ENCODE results near the gene AUTS2.

The AUTS2 gene

GRCh38 chr7:69959789-69960499 is 361.7 kb downstream of the AUTS2 start:
- DNase-seq: no peak

GRCh38 chr7:69961436-69961835 is 363.2 kb downstream of the AUTS2 start:
- DNase-seq: no peak

DNA sequence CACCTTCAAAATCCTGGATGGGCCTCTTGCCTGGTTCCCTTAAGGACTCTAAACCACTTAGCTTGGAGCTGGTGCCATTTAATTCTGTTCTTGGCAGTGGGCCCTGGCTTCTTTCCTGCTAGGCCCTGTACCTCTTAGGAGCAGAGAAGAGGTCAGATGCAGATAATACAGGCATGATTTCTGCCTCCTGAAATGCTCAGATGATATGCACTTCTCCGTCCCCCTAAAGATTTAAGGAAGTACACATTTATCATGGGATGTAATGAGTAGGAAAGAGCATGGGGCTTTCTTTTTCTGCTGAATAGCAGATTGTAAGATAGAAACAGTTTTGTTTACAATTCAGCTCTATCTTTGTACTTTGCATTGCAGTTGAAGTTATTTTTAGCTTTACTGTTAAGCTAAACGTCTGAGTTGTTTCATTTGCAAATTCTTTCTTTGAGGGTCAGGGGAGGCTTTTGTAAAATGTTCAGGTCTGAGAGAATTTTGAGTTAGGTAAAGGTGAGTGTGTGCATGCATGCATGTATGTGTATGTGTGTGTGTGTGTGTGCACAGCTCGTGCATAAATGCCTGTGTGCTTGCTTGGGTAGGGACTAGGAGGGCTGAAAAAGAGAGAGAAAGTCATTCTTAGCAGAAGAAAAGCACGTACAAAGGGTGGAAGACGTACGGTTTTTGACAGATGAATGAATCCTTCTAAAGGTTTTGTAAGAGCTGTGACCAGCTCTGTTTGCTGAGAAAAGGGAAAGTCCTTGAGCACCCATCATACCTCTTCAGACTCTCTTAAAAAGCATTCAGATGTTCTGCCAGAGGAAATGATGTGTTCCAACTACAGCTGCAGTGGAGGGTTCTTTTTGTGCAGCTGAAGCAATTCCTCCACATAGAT is 364.2 kb downstream of the AUTS2 start:
- DNase-seq: no peak

- no peak for DNase-seq
These were observed 365.1 kb downstream of the AUTS2 start for GRCh38 chr7:69963393-69963792.

DNA sequence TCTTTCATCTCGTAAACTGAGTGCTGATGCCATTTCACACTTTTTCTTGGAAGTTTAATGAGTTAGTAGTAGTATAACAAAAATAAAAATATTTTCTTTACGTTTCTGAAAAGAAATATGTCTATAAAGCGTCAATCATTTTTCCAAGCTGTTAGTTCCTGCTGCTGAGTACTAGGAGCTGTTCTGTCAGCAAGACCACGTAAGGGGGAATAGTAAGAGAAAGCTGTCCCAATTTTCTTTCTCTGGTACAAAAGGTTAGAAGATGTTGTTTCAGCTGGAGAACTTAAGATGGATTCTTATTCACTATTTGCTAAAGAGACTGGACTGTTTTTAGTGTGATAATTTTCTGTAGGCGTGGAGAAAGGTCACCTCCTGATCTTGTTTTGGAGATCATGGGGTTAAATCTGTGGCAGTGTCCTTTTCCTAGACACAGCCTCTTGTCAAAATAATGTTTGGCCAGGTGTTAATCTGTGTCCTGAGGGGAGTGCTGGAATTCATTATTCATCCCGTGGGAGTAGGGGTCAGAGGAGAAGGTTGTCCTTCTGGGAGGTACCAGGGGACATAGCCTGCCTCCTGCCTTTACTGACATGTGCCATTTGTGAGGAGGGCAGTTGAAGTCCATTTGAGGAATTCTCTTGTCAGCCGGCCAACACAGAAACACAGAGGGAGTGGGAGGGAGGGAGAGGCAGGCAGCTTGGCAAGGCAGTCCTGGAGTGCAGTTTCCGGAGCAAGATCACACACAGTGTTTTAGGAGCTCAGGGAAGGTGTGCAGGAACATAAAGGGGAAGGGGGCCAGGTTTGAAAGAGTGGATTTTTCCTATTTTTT is 368.7 kb downstream of the AUTS2 start:
- no peak for DNase-seq

GRCh38 chr7:69967689-69968450 is 369.6 kb downstream of the AUTS2 start:
- DNase-seq: no peak

GRCh38 chr7:69968969-69969556 is 370.8 kb downstream of the AUTS2 start:
- DNase-seq: no peak

- no peak for DNase-seq
These were observed 383.4 kb downstream of the AUTS2 start for GRCh38 chr7:69981646-69982045.

- DNase-seq: no peak
These were observed 383.9 kb downstream of the AUTS2 start for GRCh38 chr7:69982197-69982596.

DNA sequence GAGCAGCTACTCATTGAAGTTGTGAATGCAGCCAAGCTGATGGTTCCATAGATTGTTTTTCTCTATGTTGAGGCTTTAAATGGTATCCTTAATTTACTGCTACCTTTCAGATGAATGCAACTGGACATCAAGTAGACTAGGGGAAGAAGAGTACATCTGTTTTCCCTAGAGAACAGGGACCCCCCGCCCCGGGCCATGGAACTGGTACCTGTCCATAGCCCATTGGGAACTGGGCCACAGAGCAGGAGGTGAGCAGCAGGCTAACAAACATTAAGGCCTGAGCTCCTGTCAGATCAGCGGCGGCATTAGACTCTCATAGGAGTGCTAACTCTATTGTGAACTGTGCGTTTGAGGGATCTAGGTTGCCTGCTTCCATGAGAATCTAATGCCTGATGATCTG is 391.3 kb downstream of the AUTS2 start:
- DNase-seq: no peak

DNA sequence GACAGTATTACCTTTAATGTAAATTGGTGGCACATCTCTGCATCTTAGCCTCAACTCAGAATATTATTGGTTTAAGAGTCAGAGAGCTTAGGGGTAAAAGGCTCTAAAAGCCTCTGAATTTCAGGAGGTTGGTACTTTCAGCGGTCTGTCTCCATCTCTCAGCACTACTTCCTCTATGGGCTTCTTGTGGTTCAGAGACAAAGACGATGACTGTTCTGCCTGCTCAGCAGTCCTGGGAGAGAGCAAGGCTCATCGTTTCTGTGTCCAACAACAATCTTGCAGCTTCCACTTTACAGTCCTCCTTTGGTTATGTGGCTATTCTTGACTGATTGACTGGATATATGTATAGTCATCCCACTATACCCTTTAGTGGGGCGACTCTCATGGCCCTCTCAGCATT is 394.7 kb downstream of the AUTS2 start:
- no peak for DNase-seq

GRCh38 chr7:69994218-69994617 is 395.9 kb downstream of the AUTS2 start:
- no peak for DNase-seq

- no peak for DNase-seq
These were observed 396.7 kb downstream of the AUTS2 start for GRCh38 chr7:69994886-69995542.

DNA sequence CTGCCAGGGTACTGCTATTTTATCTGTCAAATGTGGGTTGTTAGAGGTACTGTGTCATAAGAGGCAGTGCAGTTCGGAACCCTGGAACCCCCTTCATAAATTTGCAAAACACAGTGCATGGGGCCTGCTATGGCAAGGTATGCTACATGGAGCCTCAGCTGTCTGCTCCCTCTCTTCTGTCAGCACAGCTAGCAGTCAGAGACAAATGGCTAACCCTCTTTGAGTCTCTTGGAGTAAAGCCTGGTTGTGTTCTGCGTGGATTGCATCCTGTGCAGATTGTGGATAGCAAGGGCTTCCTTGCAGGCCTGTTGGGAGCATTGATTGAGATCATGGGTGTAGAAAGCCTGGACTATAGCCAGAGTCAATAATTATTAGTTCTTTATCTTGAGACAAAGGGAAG is 397.8 kb downstream of the AUTS2 start:
- DNase-seq: no peak

- no peak for DNase-seq
These were observed 402.6 kb downstream of the AUTS2 start for GRCh38 chr7:70000737-70001348.

GRCh38 chr7:70005480-70005879 is 407.2 kb downstream of the AUTS2 start:
- no peak for DNase-seq

GRCh38 chr7:70005891-70006260 is 407.6 kb downstream of the AUTS2 start:
- DNase-seq: no peak

GRCh38 chr7:70006261-70006920 is 408.1 kb downstream of the AUTS2 start:
- DNase-seq: no peak

GRCh38 chr7:70008466-70008865 is 410.2 kb downstream of the AUTS2 start:
- DNase-seq: no peak

DNA sequence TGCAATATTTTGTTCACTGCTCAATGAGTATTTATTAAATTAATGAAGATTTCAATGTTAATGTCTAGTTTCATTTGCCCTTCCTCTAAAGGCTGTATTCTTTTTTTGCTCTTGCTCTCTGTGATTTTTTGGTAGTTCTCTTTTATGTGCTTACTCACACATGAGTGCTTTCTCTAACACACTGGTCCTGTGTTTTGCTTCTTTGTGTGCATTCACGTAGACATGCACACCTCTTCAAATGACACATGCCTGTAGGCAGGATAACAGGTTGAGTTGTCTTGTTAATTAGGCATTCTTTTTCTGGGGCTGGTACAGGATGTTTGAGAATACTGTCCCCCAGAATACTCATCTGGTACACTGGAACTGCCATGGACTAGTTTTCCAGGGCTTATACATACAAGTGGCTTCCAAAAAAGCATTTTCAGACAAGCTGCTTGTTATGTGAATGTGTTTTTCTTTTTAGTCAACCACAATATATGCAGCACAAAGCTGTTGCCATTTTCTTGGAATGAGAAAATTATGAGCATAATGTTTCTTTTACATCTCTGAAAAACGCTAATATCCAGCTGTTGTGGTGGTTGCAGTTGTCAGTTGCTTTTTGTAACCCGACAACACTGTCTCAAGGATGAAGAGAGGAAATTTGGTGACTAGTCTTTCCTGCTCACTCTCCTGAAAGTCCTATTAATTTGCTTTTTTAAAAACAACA is 416.4 kb downstream of the AUTS2 start:
- DNase-seq: no peak

Data from SIG-M5 (cell line).